Measurements from ENCODE around the gene TRPV5. TPM values are rescaled to one million over a fixed set of nuclear protein-coding genes. Genes with fewer than 3 reads are reported as not detected.

TRPV5 gene
- total and polyA plus RNA-seq, 9 donors, result not detected

DNA sequence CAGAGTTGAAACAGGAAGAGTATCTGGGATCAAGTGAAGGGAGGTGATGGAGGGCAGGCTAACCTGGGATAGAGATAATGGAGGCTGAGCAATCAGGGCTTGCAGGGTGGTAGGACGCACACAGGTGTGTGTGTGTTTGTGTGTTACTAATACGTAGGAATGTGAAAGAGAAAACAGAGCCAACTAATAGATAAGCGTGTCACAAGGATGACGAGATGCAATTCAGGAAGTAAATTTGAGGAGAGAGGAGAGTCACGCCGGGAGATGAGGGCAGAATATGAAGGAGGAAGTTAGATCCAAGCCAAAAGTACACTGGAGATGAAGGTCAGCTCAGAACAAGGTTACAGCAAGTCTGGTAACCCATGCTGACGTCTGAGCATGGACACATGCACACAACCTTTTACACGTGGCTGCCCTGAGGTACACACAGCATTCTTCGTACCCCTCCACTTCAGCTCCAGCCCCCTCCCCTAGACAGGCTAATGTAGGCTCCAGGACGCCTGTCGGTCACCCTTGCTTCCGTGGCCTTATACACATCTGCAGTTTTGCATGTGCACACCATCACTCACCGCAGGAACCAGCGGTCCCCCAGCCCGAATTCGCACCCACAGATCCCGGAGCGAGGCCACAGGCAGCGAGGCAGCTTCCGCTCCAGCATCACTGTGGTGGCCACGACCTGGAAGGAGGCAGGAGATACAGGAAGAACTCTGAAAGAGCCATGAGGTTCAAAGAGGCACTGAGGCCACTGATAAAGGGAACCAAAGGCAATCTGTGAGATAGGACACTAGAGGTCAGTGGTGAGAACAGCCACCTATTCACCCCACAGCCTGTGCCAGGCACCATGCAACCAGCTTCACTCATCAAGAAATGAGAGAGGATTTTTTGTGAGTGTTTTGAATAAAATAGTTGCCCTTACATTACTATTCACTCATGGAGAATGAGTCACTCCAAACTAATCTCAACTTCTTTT lies 24.3 kb downstream of the TRPV5 start:
- no peak for TF ChIP-seq CTCF (IDR thresholded peaks at IDR 0.05)
- TF ChIP-seq EP300 (IDR thresholded peaks at IDR 0.05), result no peak
- no peak for TF ChIP-seq POLR2A (IDR thresholded peaks at IDR 0.05)
- intact Hi-C loops (cut with DNase I), result no loop called here
- H3K27ac ChIP-seq, result no peak overlapping the region
- no peaks in the 10 kb centered on the region for H3K9me3 ChIP-seq
- no peaks in the 10 kb centered on the region for H3K36me3 ChIP-seq
- H3K27me3 ChIP-seq, result no peaks in the 10 kb centered on the region
- WGBS, 3 donors, result 60 to 69% (median 62%) methylated on average over 21 of the region's 21 CpGs
- H3K4me3 ChIP-seq, result no peak overlapping the region
- no peaks in the 10 kb centered on the region for H3K4me1 ChIP-seq (ENCODE audit: insufficient read depth)
- DNase-seq, result no peak

DNA sequence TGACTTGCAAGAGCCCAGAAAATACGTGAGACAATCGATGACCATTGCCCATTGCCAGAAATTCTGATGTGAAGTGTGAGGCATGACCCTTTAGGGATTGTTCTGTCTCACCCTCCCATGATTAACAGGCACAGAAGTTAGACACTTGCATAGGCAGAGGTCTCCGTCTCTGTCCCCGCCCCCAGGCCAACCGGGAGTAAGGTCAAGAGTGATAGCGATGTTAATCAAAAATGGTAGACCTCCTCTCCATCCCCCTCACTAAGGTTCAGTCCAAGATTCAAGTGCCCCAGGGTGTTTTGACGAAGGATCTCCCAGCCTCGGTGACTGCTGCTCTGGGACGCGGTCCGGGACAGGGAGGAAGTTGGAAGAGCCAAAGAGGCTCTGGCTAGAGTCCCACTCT lies 25.3 kb downstream of the TRPV5 start:
- DNase-seq, result no peak
- 82 to 86% (median 84%) methylated on average over 11 of the region's 11 CpGs for WGBS, 3 donors
- TF ChIP-seq CTCF (IDR thresholded peaks at IDR 0.05) (no peak), POLR2A (IDR thresholded peaks at IDR 0.05) (no peak), EP300 (IDR thresholded peaks at IDR 0.05) (no peak)
- Histone ChIP-seq H3K4me1 (ENCODE audit: insufficient read depth) (no peaks in the 10 kb centered on the region), H3K27ac (no peak overlapping the region), H3K4me3 (no peak overlapping the region), H3K36me3 (no peaks in the 10 kb centered on the region), H3K9me3 (no peaks in the 10 kb centered on the region), H3K27me3 (no peaks in the 10 kb centered on the region)
- intact Hi-C loops (cut with DNase I), result no loop called here

DNA sequence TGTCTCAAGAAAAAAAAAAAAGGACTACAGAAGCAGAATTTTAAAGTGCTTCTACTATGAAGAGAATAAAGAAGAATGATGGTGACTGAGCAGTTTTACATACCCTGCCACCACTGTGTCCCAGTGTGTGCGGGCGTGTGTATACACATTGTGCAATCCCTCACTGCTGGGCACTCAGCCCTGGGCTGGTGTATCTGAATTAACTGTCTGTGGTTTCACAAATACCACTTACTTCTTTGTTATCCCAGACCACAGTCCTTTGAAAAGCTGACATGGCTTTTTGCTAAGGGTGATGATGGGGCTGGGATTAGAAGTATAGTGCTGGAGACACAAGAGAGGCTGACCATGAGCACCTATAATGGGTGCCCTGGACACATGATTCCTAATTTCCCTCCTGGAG lies 26.9 kb downstream of the TRPV5 start:
- H3K4me1 ChIP-seq (ENCODE audit: insufficient read depth), result no peaks in the 10 kb centered on the region
- no peaks in the 10 kb centered on the region for H3K9me3 ChIP-seq
- intact Hi-C loops (cut with DNase I), result no loop called here
- H3K27me3 ChIP-seq, result no peaks in the 10 kb centered on the region
- no peak overlapping the region for H3K27ac ChIP-seq
- H3K4me3 ChIP-seq, result no peak overlapping the region
- 89 to 95% (median 93%) methylated on average over 2 of the region's 2 CpGs for whole genome bisulfite sequencing, 3 donors
- TF ChIP-seq CTCF (IDR thresholded peaks at IDR 0.05) (no peak), POLR2A (IDR thresholded peaks at IDR 0.05) (no peak), EP300 (IDR thresholded peaks at IDR 0.05) (no peak)
- H3K36me3 ChIP-seq, result no peaks in the 10 kb centered on the region
- no peak for DNase-seq

- Histone ChIP-seq H3K27me3 (no peaks in the 10 kb centered on the region), H3K4me1 (ENCODE audit: insufficient read depth) (no peaks in the 10 kb centered on the region), H3K9me3 (no peaks in the 10 kb centered on the region), H3K4me3 (no peak overlapping the region), H3K36me3 (no peaks in the 10 kb centered on the region), H3K27ac (no peak overlapping the region)
- TF ChIP-seq EP300 (IDR thresholded peaks at IDR 0.05) (no peak), POLR2A (IDR thresholded peaks at IDR 0.05) (no peak)
- DNase-seq, result no peak
- 69 to 79% (median 78%) methylated on average over 2 of the region's 2 CpGs for WGBS, 3 donors
- intact Hi-C loops (cut with DNase I), result no loop called here
Measured at GRCh38 chr7:142905759-142906158, 27.8 kb downstream of the TRPV5 start.

GRCh38 chr7:142904128-142904527 lies 29.4 kb downstream of the TRPV5 start:
- no peaks in the 10 kb centered on the region for H3K9me3 ChIP-seq
- H3K27ac ChIP-seq, result no peak overlapping the region
- no peaks in the 10 kb centered on the region for H3K27me3 ChIP-seq
- TF ChIP-seq EP300 (IDR thresholded peaks at IDR 0.05) (no peak), CTCF (IDR thresholded peaks at IDR 0.05) (no peak), POLR2A (IDR thresholded peaks at IDR 0.05) (no peak)
- no peak overlapping the region for H3K4me3 ChIP-seq
- no peaks in the 10 kb centered on the region for H3K36me3 ChIP-seq
- no peaks in the 10 kb centered on the region for H3K4me1 ChIP-seq (ENCODE audit: insufficient read depth)
- intact Hi-C loops (cut with DNase I), result no loop called here
- no peak for DNase-seq
